GM19452 (cell line): Measurements from ENCODE around the gene CLCNKA.
"Not testable (repeated sequence)": the region's sequence is repeated elsewhere in the genome, so short reads cannot be mapped to it uniquely, and the experiment has no call there.

Source experiments
- ATAC-seq: cut with Tn5 transposase; IDR thresholded peaks from one replicate; pipeline ENCODE4 v1.9.1; 2021; ENCODE audit not compliant: unreplicated experiment

The CLCNKA gene

DNA sequence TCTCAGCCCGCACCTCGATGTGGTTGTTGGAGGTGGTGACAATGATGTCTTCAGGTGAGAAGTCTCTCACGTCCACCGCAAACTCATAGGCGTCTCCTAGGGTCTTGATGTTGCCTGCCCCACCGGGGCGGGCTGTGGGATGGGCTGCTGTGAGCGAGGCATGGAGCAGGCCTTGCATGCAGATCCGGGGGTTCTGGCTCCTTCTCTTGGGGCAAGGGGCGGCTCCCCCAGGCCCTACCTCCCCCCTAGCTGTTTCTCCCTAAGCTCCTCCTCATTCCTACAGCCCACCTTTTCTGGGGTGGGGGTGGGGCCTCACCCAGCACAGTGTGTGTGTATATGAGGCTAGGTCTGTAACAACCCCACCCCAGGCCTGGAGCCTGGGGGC is 4.8 kb upstream of the CLCNKA start:
- ATAC-seq, result no peak

GRCh38 chr1:16017461-16018303 is 4.2 kb upstream of the CLCNKA start, which contains the start of gene HSPB7:
TSS of gene HSPB7 (minus strand) at chr1:16018043. CDS start at chr1:16017963, 80 bp downstream.
- ATAC-seq, result no peak

GRCh38 chr1:16018308-16018707 is 3.5 kb upstream of the CLCNKA start:
- ATAC-seq, result no peak

- no peak for ATAC-seq
Observed at GRCh38 chr1:16018749-16019643, 2.8 kb upstream of the CLCNKA start.

GRCh38 chr1:16019644-16020277 is 2.1 kb upstream of the CLCNKA start:
- no peak for ATAC-seq

- no peak for ATAC-seq
Observed at GRCh38 chr1:16020325-16020724, 1.5 kb upstream of the CLCNKA start.

- not testable (repeated sequence) for ATAC-seq
Observed at GRCh38 chr1:16020878-16021277, 958 bp upstream of the CLCNKA start.

- ATAC-seq, result no peak
Observed at GRCh38 chr1:16022393-16022792, 557 bp downstream of the CLCNKA start.

DNA sequence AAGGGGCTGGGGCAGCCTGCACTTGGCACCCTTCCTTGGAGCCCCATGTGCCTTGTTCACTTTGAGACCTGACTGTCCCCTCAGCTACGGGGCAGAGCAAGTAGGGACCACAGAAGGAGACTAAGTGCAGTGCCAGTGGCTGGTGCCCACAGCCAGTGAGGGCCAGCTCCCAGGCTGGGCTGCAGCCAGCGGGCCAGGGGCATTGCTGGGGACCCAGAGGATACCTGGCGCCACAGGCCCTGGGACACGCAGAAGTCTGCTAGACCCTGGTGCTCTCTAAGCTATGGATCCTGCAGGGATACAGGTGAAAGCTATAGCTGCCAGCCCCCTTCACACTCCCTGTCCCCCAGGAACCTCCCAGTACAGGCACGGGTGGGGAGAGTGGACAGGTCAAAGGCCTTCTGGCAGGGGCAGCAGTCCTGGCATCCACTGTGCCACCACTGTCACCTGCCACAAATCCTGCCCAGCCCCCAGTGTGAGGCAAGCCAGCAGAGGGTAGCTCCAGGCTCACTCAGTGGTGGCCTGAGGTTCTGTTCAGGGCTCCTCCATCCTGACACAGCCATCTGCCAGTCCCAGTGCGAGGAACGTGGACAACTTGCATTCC is 1.3 kb downstream of the CLCNKA start:
- no peak for ATAC-seq

GRCh38 chr1:16026302-16026701 is 4.5 kb downstream of the CLCNKA start:
- not testable (repeated sequence) for ATAC-seq

DNA sequence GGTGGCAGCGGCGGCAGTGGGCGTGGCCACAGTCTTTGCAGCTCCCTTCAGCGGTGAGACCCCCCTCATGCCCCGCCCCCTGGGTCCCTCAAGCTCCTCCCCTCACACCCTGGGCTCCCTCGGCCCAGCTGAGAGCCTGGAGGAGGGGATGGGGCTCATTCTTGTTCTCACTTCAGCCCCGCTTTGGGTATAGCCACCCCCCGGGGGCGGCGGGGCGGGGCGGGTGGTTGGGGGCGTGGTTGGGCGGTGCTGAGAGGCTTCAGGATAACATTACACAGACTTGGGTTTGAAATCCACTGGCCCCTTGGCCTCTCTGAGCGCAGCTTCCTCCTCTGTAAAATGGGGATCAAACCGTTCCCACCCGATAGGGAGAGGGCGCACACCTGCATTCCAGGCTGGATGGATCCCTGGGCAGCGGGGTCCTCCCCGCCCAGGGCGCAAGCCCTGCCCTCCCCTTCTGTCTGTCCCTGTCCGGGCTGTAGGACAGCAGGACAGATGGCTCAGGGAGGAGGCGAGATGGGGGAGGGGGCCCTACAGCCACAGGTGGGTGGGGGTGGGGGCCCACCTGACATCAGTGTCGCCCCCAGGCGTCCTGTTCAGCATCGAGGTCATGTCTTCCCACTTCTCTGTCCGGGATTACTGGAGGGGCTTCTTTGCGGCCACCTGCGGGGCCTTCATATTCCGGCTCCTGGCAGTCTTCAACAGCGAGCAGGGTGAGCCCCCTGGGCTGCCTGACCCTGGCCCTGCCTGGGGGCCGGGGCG is 5.1 kb downstream of the CLCNKA start:
- no peak for ATAC-seq

DNA sequence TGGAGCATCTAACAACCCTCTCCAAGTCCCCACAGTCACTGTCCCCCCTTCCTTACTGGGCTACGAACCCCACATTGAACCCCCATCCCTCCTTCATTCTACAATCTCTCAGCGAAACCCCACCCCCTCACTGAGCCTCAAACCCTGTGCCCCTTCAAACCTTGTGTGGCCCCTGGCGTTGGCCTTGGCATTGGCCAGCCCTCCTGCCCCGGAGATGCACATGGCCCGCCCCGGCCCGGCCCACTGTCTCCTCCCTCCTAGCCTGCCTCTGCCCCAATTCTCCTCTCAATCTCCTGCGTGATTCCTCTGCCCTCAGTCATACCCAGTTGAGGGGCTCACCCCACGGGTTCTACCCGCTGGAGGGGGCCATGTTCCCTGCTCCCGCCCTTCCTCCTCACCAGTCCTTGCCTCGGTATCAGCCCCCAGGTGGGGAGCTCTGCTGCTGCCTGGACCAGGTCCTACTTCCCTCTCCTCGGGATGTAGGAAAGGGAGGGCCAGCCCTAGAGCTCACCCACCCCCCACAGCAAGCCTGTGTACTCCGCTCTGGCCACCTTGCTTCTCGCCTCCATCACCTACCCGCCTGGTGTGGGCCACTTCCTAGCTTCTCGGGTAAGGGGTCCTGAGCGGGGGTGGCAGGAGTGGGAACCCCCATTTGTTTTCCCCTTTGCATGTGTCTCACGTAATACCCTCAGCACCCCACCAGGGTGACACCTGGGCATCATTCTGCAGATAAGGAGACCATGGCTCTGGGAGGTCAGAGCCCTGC is 6.6 kb downstream of the CLCNKA start:
- no peak for ATAC-seq

DNA sequence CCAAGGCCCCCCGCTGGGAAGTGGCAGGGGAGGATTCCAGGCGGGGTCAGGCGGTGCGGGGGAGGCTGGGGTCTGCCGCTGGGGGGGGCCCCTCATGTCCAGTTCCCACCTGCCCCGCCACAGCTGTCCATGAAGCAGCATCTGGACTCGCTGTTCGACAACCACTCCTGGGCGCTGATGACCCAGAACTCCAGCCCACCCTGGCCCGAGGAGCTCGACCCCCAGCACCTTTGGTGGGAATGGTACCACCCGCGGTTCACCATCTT is 7.1 kb downstream of the CLCNKA start:
- ATAC-seq, result not testable (repeated sequence)

- no peak for ATAC-seq
Observed at GRCh38 chr1:16029288-16029687, 7.5 kb downstream of the CLCNKA start.

DNA sequence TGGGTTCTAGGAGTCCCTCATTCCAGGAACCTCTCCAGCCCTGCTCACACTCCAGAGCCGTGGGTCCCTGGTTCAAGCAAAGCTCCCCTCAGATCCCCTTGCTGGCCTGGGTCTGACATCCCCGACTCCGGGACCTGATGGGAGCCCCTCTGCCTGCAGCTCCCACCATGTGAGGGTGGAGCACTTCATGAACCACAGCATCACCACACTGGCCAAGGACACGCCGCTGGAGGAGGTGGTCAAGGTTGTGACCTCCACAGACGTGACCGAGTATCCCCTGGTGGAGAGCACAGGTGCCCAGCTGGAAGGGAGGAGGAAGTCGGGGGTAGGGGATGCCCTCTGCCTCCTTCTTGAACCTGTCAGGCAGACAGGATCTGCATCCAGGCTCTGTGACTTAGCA is 9.7 kb downstream of the CLCNKA start:
- no peak for ATAC-seq

DNA sequence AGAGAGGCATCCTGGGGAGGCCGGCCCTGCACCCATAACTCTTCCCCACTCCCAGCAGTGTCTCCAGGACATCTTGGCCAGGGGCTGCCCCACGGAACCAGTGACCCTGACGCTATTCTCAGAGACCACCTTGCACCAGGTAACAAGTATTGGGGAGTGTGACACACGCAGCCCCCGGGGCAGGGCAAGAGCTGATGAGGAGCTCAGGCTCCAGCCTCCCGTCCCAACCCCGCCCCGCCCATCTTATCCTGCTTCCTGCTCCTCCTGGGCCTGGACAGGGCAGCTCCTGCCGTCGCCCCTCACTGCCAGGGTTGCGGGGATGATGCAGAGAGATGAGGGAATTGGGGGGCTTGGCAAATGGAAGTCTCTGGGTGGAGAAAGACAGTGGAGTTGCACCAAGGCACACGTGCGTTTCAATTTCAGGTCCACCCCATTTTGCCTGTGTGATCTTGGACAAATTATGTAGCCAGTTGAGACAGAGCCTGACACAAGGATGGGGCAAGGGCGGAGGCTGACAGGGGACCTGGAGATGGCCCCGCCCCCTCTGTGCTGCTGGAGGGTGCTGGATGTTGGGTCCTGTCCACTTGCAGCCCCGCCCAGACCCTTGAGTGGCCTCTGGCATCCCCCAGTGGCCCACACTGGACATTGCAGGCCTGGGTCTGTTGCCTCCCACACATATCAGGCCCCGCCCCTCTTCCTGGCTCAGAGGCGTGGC is 10.7 kb downstream of the CLCNKA start:
- no peak for ATAC-seq

GRCh38 chr1:16033103-16033632 is 11.3 kb downstream of the CLCNKA start:
- not testable (repeated sequence) for ATAC-seq

DNA sequence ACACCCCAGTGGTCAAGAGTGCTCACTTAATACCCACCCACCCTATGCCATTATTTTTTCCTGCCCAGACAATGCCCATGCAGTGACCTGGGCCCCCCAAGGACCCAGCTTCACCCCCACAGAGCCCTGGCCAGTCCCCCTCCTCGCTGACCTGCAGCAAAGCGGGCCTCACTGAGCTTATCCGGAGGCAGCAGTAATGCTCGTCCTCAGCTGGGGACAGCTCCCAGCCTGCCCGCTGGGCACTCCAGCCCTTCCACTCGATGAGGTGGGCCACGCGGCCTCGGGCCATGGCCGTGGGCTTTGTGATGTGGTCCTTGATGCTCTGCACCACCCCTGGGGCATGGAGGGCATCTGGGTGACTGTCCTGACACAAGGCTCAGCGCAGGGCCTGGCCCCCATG is 14.6 kb downstream of the CLCNKA start:
- ATAC-seq, result not testable (repeated sequence)

- no peak for ATAC-seq
Observed at GRCh38 chr1:16038620-16038912, 16.7 kb downstream of the CLCNKA start.
